WERI-Rb-1 (cell line): Measurements from ENCODE around the gene SHANK3.
A peak's percentile ranks its signal among the peaks of the same experiment; 100 is the strongest.

Experiments
- DNase-seq: peaks from one replicate; pipeline ENCODE4 v3.0.0-alpha.2; 2020
- H3K27ac ChIP-seq: fragments of 250-450 bp; sonication (Bioruptor Pico); 2 replicates; pipeline ENCODE4 v1.5.1; 2020; ENCODE audit warnings: mild to moderate bottlenecking, moderate library complexity
- H3K27me3 ChIP-seq: fragments of 250-450 bp; sonication (Bioruptor Pico); 2 replicates; pipeline ENCODE4 v1.5.1; 2021; ENCODE audit warnings: mild to moderate bottlenecking, low read depth, moderate library complexity; ENCODE audit not compliant: insufficient read depth, severe bottlenecking
- H3K36me3 ChIP-seq: fragments of 250-450 bp; sonication (Bioruptor Pico); 2 replicates; pipeline ENCODE4 v1.5.1; 2020; ENCODE audit warnings: mild to moderate bottlenecking, moderate library complexity
- H3K4me3 ChIP-seq: 2 replicates; pipeline ENCODE4 v1.5.1; 2011; ENCODE audit warnings: low read depth, mild to moderate bottlenecking, control low read depth, low read length
- H3K9me3 ChIP-seq: fragments of 250-450 bp; sonication (Bioruptor Pico); 2 replicates; pipeline ENCODE4 v1.5.1; 2021; ENCODE audit warnings: mild to moderate bottlenecking, moderate library complexity; ENCODE audit not compliant: severe bottlenecking
- TF ChIP-seq, protein P1 (sequence below): IDR thresholded peaks from 2 replicates; pipeline ENCODE4 v1.5.1; 2011; ENCODE audit warnings: low read depth, mild to moderate bottlenecking, control low read depth, inconsistent platforms, low read length

The SHANK3 gene

GRCh38 chr22:50683994-50684371, 11.4 kb downstream of the SHANK3 start:
- Histone ChIP-seq H3K36me3 (no peaks in the 10 kb centered on the region), H3K27me3 (no peaks in the 10 kb centered on the region), H3K4me3 (no peak overlapping the region), H3K9me3 (no peaks in the 10 kb centered on the region), H3K27ac (no peak overlapping the region)
- DNase-seq, result no peak
- TF ChIP-seq, protein P1, sequence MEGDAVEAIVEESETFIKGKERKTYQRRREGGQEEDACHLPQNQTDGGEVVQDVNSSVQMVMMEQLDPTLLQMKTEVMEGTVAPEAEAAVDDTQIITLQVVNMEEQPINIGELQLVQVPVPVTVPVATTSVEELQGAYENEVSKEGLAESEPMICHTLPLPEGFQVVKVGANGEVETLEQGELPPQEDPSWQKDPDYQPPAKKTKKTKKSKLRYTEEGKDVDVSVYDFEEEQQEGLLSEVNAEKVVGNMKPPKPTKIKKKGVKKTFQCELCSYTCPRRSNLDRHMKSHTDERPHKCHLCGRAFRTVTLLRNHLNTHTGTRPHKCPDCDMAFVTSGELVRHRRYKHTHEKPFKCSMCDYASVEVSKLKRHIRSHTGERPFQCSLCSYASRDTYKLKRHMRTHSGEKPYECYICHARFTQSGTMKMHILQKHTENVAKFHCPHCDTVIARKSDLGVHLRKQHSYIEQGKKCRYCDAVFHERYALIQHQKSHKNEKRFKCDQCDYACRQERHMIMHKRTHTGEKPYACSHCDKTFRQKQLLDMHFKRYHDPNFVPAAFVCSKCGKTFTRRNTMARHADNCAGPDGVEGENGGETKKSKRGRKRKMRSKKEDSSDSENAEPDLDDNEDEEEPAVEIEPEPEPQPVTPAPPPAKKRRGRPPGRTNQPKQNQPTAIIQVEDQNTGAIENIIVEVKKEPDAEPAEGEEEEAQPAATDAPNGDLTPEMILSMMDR, result no peak

- Histone ChIP-seq H3K4me3 (no peak overlapping the region), H3K27ac (no peak overlapping the region)
Measured at GRCh38 chr22:50684501-50684900, 11.9 kb downstream of the SHANK3 start.

GRCh38 chr22:50684986-50685385, 12.4 kb downstream of the SHANK3 start:
- no peak for DNase-seq
- Histone ChIP-seq H3K27ac (no peak overlapping the region), H3K27me3 (no peaks in the 10 kb centered on the region), H3K9me3 (no peaks in the 10 kb centered on the region), H3K4me3 (no peak overlapping the region), H3K36me3 (no peaks in the 10 kb centered on the region)
- TF ChIP-seq, protein P1, result no peak

More at GRCh38 chr22:50684501-50684900, 11.9 kb downstream of the SHANK3 start:
- no peaks in the 10 kb centered on the region for H3K9me3 ChIP-seq
- H3K27me3 ChIP-seq, result no peaks in the 10 kb centered on the region
- TF ChIP-seq, protein P1, result no peak
- DNase-seq, result peak; percentile 3
- no peaks in the 10 kb centered on the region for H3K36me3 ChIP-seq

GRCh38 chr22:50686794-50687193, 14.2 kb downstream of the SHANK3 start:
- DNase-seq, result no peak
- TF ChIP-seq, protein P1, result no peak
- H3K27me3 ChIP-seq, result no peaks in the 10 kb centered on the region
- H3K4me3 ChIP-seq, result no peak overlapping the region
- no peaks in the 10 kb centered on the region for H3K36me3 ChIP-seq
- H3K27ac ChIP-seq, result no peak overlapping the region
- H3K9me3 ChIP-seq, result no peaks in the 10 kb centered on the region

GRCh38 chr22:50687829-50688228, 15.2 kb downstream of the SHANK3 start:
- TF ChIP-seq, protein P1, result no peak

GRCh38 chr22:50688448-50688847, 15.8 kb downstream of the SHANK3 start:
- H3K27me3 ChIP-seq, result no peaks in the 10 kb centered on the region
- H3K4me3 ChIP-seq, result no peak overlapping the region
- peak; percentile 4 for DNase-seq
- no peak overlapping the region for H3K27ac ChIP-seq
- TF ChIP-seq, protein P1, result no peak
- no peaks in the 10 kb centered on the region for H3K36me3 ChIP-seq
- no peaks in the 10 kb centered on the region for H3K9me3 ChIP-seq

More at GRCh38 chr22:50687829-50688228, 15.2 kb downstream of the SHANK3 start:
- H3K4me3 ChIP-seq, result no peak overlapping the region
- H3K36me3 ChIP-seq, result no peaks in the 10 kb centered on the region
- no peak overlapping the region for H3K27ac ChIP-seq
- no peaks in the 10 kb centered on the region for H3K27me3 ChIP-seq
- no peaks in the 10 kb centered on the region for H3K9me3 ChIP-seq
- DNase-seq, result no peak
